CMK (cell line): ENCODE data around the gene SIX3.

Experiments
- DNase-seq: peaks from one replicate; pipeline ENCODE4 v3.0.0-alpha.2; 2010; ENCODE audit warnings: low read depth

SIX3 gene

DNA sequence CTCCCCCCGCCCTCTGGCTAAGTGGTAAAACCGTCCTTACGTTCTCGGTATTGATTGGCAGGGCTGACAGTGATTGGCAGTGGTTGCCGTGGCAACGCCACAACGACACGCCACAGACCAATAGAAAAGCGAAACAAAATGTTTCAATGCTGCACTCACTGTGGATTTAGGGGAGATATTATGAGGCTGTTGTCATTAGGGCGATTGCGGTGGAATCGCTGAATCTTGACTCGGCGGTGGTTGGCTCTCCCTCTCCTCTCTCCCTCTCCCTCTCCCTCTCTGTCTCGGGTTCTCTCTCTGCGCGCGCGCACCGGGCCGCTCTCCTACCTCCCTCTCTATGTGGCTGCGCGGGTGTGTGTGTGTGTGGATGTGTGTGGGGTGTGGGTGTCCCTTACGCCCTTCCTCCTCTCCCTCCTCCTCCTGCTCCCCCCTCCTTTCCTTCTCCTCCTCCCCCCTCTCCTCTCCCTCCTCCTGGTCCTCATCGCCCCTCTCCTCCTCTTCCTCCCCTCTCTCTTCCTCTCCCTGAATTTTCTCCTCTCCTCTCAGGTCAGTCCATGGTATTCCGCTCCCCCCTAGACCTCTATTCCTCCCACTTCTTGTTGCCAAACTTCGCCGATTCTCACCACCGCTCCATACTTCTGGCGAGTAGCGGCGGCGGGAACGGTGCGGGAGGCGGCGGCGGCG is at the start of gene SIX3:
Gene SIX3, plus strand, starts transcription at position 152 of the 684 bp plus-strand sequence. Its CDS starts 403 bp downstream, at position 555.
- no peak for DNase-seq

DNA sequence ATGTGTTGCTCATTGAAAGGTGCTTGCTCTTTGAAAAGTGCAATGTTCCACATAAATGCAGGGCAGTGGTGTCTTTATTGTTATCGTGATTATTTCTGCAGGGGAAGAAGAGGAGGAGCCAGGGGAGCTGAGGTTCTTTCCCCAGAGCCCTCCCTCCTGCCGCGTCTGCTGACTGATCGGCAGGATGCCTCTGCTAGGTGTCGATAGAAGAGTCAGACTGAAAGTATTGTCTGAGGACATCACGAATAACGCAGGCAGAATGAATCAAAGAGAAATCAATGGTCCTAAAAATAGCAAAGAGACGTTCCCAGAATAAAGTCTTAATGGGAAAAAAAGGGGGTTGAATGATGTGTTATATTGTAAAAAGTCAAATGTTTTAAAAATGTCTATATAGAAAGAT is 47.4 kb upstream of the SIX3 start:
- DNase-seq: no peak

DNA sequence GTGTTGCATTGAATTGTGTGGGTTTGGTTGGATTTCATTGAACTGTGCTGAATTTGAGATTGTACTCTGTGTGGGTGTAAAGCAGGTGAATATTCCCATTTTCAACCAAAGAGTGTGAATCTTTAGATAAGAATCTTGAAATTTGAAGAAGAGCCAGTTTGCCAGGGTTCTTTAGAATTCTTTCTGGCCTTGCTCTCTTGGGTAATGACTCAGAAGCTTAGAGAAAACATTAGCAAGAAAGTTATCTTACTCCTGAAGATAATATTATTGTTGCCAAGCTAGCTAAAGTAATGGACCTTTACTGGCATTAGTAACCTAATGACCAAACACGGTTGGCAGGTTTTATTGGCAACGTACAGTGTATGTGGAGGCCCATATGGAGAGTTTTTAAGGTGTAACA is 46.4 kb upstream of the SIX3 start:
- no peak for DNase-seq

DNA sequence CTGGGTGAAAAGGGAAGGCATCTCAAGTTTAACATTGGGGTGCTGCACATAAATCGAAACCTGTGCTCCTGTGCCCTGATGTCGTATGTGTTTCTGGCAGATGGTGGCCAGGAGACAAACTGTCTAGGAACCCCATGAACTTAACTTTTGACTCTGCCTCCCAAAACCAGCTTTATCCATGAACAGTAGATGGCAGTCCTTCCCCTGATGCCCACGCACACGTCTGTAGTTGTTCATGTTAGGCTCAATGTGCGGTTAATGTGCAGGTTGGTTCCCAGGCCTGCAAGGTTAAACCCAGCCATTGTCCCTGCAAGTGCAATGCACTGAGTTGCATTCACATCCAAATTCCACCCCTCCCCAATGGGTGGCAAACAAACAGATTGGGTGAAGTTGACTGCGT is 44.1 kb upstream of the SIX3 start:
- DNase-seq: no peak

DNA sequence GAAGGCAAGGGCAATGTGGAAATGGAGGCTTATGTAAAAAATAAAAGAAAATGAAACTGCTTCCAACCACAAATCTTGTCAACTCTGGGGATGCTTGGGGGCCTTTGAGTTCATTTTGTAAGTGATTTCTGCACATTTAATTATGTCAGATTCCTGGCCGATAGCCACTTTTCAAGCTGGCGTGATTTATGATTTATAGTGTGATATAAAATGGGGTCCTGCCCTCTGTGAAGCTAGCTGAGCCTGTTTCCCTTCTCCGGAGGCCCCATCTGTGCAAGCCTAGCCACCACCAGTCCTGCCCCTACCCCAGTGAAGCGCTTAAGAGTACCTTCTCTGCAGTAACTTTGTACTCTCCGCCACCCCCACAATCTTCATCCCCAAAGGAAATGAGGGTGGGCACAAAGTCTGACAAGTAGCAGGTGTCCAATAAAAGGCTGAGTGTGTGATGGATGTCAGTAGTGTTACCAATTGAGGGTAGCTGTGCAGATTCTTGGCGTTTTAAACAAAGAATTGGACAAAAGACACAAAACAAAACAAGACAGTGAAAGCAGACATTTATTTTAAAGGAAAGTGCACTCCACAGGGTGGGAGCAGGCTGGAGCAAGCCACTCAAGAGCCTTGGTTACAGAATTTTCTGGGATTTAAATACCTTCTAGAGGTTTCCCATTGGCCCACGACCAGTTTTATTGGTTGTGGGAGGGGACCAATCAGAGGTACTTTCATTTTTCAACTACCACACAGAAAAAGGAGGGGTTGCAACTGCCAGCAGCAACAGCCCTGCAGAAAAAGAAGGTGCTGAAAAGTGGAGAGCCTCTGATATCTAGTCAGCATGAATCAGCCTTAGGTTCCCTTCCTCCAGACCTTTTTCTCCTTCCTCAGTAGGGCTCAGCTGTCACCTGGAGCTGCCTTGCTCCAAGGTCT is 39.0 kb upstream of the SIX3 start:
- no peak for DNase-seq

- DNase-seq: no peak
These were observed 36.9 kb upstream of the SIX3 start for GRCh38 chr2:44904578-44904977.

DNA sequence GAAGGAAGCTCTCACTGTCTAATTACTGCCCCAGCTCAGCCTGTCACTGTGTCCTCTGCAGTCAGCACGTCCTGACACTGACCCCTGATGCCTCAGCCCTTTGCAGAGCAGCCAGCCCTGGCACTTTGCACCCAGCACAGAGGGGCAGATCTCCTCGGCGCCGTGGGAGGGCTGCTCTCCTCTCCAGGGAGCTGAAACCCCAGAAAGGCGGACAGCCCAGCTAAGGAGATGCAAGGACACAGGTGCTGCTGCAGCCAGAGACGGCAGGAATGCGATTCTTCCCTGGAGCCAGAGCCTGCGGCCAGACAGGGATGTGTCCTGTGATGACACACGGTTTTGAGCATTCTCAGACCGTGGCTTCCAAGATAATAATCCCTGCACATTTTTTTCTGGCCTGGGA is 34.5 kb upstream of the SIX3 start:
- DNase-seq: no peak

- no peak for DNase-seq
These were observed 31.7 kb upstream of the SIX3 start for GRCh38 chr2:44909831-44910230.

- DNase-seq: no peak
These were observed 28.8 kb upstream of the SIX3 start for GRCh38 chr2:44912660-44913059.

GRCh38 chr2:44916291-44916690 is 25.2 kb upstream of the SIX3 start:
- no peak for DNase-seq

- DNase-seq: no peak
These were observed 23.3 kb upstream of the SIX3 start for GRCh38 chr2:44918095-44918775.

GRCh38 chr2:44920751-44921150 is 20.8 kb upstream of the SIX3 start:
- no peak for DNase-seq

- no peak for DNase-seq
These were observed 18.7 kb upstream of the SIX3 start for GRCh38 chr2:44922776-44923175.

DNA sequence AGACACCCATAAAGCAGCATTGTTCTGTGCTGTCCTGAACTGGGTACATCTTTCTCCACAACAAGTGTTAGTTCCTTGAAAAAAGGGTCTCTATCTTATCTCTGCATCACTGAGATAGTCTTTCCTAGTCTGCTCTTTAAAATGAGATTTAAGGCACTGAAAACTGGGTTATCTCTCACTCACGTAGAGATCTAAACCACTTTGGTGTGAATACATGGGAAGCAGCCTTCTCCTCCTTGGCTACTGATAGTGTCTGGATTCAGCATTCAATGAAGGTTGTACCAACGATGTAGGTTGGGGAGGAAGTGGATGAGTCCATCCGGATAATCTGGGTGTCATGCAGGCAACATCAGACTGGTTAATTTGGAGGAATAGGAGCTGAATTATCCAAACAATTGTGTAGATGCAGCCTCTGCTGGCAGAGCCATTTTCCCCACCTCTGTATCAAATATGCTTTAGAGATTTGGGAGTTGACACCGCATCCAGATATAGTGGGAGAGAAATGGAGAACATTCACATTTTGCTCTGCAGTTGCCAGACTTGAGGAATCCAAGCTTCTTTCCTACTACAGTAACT is 15.9 kb upstream of the SIX3 start:
- no peak for DNase-seq

DNA sequence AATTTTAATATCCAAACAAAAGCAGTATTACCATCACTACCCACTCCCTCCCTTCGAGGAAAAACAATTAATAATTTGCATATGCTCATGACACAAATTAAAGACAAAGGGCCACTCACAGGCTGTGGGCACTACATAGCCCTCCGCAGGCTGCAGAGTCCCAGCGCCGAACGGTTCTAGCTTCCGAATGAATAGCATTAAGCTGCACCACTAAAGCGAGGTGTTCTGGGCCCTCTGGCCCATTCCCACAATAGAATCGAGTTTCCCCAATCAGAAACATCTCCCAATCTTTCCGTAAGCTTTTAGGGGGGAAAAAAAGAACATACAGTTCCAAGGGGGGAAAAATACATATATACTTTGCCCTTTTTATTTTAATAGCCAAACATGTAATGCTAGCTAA is 14.5 kb upstream of the SIX3 start:
- DNase-seq: no peak

DNA sequence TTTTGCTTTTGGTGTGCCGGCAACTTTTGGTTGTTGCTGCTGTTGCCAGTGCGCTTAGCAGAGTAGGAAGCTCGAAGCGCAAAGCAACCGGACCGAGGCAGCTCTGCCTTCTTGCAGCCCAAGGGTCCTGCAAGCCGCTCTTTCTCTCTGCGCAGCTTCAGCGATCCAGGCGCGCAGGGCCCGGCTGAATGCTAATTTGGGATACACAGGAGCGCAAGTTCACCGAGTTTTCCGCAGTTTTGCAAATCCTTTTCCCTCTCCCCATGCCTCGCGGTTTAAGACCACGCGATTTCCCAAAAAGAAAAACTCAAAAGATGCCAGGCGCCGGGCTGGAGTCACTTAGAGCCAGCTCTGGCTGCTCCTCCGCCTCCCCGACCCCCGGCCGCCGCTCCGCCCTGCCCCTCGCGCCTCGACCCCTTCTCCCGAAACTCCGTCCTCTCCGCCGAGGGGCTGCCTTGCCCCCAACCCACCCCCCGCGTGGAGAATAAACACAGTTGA is 13.5 kb upstream of the SIX3 start:
- DNase-seq: no peak

- DNase-seq: no peak
These were observed 12.9 kb upstream of the SIX3 start for GRCh38 chr2:44928483-44929158.

- no peak for DNase-seq
These were observed 12.3 kb upstream of the SIX3 start for GRCh38 chr2:44929159-44929734.

DNA sequence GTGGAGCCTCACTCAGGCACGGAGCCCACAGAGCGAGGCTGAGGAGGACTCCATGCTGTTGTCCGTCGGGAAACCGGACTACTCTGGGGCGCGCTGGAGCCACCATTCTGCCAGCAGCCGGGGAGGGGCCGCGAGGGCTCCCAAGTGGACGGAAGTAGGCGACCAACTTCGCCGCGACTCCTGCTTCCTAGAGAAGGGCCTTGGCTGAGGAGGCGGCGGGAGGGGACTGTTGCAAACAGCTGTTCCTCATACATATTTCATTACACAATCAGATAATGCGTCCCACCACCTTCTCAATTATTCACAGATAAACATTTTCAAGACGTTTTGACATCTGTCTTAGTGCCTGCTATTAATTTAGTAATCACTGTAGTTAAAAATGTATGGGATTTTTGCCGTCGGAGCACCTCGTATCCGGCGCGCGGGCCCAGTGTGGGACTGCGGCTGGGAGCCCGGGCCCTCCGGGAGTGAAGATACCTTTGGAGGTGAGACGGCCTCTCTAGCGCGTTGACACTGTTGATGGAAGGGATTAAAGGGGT is 11.7 kb upstream of the SIX3 start:
- DNase-seq: no peak

DNA sequence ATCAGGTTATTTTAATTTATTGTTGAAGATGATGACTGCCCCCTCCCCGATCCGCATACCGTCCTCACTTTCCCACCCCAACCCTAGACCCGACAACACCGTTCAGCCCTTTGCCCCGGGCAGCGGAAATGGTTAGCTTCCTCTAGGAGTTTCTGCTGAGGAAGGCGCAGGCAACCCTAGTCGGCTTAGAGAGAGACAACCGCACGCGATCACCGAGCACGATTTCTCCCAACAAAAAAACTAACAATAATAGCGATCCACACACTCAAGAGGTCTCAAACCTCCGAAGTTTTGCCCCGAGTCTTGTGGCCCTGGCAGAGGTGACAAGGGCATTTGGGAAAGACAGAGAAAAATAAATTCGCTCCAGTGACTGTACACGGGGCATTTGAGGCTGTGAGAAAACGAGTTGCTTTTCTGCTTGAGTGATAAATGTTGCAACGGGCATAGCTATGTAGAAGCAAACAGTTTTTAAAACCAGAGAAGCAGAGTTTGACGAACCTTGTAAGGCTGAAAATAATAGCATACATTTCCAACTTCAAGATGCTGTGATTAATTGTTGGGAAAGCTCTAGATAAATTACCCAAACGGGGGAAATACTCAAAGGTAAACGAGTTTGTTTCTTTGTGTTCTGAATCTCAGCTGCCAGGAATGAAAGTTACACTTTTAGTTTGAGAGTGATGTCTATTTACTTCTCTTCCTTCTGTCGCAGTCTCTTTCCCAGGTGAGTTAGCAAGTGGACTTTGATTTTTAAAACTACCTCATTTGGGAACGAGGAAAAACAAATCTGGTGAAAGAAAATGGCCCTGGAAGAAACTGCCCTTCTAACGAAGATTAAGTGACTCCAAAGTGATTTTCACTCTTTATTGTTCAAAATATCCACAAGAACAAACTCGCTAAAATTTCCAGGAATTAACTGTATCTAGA is 11.0 kb upstream of the SIX3 start:
- no peak for DNase-seq
